Hepatic stellate cell (primary cell): ENCODE results near the gene PML.
"Not testable (repeated sequence)": the region's sequence is repeated elsewhere in the genome, so short reads cannot be mapped to it uniquely, and the experiment has no call there.

Experiments
- DNase-seq: peaks from one replicate; pipeline ENCODE4 v3.0.0; 2011; ENCODE audit warnings: low spot score

Gene PML

GRCh38 chr15:73957785-73958184, 36.7 kb upstream of the PML start:
- DNase-seq, result no peak

DNA sequence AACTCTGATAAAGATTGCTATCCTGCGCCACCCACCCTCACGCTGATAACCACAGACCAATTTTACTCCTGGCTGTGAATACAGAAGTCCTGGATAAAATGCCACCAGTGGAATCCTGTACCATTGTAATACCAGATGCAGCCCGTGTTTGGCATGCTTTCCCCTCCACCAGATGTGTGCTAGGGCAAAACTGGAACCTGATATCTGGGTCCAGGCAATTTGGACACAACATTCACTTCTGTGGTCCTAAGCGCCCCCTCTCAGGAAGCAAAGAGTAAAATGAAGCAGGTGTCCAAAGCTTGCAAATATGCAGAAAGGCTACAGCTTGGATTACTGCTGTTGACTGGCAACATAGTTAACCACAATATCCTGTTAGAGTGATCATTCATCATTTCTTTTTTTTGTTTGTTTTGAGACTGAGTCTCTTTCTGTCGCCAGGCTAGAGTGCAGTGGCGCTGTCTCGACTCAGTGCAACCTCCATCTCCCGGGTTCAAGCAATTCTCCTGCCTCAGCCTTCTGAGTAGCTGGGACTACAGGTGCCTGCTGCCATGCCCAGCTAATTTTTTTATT, 35.4 kb upstream of the PML start:
- DNase-seq, result no peak

- DNase-seq, result no peak
Observed at GRCh38 chr15:73959801-73960200, 34.7 kb upstream of the PML start.

DNA sequence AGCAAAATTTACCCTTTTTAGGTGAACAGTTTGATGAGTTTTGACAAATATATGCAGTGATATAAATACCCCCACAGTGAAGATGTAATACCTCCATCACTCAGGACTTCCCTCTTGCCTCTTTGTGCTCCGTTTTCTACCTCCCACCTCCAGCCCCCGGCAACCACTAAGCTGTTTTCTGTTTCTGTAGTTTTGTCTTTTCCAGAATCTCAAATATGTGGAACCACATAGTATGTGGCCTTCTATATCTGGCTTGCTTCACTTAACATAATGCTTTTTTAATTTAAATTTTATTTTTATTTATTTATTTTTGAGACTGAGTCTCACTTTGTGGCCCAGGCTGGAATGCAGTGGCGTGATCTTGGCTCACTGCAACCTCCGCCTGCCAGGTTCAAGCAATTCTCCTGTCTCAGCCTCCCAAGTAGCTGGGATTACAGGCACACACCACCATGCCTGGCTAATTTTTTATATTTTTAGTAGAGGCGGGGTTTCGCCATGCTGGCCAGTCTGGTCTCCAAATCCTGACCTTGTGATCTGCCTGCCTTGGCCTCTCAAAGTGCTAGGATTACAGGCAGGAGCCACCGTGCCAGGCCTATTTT, 33.9 kb upstream of the PML start:
- DNase-seq, result not testable (repeated sequence)

- no peak for DNase-seq
Observed at GRCh38 chr15:73962433-73962832, 32.1 kb upstream of the PML start.

DNA sequence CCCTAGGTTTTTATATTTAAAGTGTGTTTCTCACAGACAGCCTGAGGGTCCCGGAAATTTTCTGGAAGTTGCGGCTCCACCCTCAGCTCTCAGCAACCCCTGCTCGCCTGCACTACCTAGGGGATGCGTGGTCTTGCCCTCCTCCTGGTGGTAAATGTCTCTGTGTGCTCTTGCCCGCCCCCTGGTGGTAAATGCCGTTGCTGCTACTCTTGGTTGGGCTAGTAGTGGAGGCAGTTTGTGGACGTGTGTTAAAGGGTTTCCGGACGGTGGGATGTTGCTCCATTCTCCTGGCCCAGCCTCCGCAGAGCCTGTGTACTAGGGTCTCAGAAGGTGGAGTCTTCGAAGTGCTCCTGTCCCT, 29.8 kb upstream of the PML start:
- DNase-seq, result peak; percentile 82

GRCh38 chr15:73965094-73965757, 29.3 kb upstream of the PML start:
- DNase-seq, result no peak

DNA sequence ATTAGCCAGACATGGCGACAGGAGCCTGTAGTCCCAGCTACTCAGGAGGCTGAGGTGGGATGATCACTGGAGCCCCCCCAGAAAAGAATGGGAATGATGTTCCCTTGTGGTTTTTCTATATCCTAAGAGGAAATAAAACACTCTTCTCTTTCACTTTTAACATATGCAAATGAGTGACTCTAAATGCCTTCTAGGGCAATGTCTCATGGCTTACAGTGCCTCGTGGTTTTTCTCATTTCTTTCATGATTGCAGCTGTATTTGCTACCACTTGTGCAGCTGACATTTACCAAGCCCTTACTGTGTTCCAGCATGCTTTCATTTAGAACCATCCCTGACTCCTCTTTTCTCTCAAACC, 28.8 kb upstream of the PML start:
- no peak for DNase-seq

DNA sequence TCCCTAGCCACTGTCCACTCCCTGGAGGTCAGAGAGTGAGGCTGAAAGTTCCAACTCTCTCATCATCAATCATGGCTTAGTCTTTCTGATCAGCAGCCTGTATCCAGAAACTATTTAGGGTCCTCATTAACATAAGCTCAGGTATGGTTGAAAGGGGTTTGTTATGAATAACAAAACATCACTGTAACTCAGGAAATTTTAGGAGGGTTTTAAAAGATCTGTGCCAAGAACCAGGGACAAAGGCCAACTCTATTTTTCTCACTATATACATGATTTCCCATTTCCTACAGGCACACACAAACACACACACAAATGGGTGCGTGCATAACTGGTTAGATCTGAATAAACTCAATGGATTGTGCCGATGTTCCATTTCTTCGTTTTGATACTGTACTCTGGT, 26.1 kb upstream of the PML start:
- DNase-seq, result no peak

- DNase-seq, result no peak
Observed at GRCh38 chr15:73969151-73969759, 25.3 kb upstream of the PML start.

DNA sequence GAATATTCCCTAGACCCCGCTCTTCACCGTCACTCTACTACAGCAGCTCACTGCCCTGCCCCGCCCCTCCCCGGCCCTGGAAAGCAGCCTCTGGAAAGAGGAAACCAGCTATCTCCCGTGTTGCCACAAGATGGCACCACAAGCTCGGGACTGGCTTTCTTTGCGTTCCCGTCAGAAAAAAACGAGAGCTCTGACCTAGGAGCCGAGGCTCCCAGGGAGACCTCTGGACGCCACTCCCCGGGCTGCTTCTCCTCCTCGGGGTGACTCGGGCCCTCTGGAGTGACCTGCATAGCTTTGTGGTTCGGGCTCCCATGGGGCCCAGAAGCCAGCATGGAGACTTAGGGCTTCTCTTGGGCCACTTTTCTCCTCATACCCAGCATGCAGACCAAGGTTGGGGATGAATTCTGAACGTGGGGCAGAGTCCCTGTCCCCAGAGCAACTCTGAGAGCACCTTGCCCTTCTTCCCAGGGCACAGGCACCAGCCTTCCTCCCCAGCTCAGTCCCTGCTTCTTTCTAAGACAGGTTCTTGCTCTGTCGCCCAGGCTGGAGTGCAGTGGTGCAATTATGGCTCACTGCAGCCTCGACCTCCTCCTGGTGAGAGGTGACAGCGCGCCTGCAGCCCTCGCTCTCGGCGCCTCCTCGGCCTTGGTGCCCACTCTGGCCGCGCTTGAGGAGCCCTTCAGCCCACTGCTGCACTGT, 21.4 kb upstream of the PML start:
- peak; percentile 79 for DNase-seq

- not testable (repeated sequence) for DNase-seq
Observed at GRCh38 chr15:73973683-73974200, 20.8 kb upstream of the PML start.

DNA sequence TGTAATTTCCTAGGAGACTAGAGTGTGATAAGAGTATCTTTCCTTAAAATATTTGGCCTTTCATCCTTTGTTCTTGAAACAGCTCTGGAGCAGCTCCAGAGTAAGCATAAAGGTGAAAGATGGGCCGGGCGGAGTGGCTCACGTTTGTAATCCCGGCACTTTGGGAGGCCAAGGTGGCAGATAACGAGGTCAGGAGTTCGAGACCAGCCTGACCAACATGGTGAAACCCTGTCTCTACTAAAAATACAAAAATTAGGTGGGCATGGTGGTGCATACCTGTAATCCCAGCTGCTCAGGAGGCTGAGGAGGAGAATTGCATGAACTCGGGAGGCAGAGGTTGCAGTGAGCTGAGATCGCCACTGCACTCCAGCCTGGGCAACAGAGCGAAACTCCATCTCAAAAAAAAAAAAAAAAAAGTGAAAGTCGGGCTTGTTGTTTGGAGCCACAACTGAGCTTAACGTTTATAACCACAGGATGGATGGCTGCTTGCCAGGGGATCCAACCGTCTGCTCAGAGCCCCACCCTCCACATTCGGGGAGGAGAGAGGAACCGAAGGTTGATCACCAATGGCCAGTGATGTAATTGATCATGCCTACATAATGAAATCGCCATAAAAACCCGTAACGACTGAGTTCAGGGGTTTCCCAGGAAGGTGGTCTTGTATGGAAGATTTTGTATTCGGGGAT, 18.9 kb upstream of the PML start:
- not testable (repeated sequence) for DNase-seq

DNA sequence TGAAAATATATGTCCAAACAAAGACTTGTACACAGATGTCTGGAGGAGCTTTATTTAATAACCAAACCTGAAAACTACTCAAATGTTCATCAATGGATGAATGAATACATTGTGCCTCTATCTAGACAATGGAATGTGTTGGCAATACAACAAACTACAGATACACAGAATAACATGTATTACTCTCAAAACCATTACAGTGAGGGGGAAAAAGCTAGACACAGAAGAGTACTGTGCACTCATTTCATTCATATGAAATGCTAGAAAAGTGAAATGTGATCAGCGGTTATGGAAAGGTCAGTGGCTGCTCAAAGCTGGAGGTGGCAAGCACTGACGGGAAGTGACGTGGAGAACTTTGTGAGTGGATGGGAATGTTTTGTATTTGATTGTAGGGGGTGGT, 15.6 kb upstream of the PML start:
- no peak for DNase-seq

- no peak for DNase-seq
Observed at GRCh38 chr15:73979636-73980035, 14.9 kb upstream of the PML start.

DNA sequence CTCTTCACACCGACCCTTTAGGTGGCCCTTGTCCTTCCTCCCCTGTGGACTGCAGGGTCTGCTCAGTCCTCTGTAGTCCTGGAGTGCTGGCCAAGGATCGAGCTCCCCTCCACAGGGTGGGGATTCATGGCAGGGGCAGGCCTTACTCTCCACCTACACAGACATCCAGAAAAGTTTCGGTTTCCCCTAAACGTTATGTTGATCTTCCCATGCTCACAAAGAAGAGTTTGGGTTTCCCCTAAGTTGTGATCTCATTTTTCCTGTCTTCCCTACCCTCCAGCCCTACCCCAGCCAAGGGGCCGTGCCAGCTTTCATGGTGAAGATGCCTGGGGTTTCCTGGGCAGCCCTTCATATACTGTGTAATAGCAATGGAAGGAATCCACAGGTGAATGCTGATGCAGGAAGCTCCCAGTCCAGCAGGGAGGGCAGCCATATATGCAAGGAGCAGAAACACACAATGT, 12.7 kb upstream of the PML start:
- DNase-seq, result no peak

- DNase-seq, result peak; percentile 79
Observed at GRCh38 chr15:73982222-73982962, 12.1 kb upstream of the PML start.

DNA sequence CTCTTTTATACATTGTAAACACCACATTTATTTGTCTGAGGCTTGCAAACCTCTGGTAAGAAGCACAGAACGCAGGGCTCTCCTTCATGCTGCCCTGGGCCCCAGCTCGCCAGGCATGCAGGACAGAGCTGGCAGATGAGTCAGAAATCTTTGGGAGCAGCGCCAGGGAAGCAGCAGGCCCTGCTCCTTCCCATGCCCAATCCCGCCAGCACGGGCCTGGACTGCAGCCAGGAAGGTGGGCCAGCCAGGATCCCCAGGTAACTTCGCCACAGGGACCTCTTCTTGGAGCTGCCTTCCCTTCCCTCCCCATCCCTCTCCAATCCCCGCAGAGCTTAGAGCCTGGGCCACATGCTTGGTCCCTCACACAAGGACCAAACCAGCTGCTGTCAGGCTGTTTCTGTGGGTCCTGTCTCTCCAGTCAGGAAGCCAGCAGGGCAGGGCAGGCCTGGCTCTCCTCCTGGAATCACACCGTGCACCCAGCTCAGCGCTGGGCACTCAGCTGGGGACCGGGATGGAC, 11.2 kb upstream of the PML start:
- peak; percentile 67 for DNase-seq

- no peak for DNase-seq
Observed at GRCh38 chr15:73983773-73984172, 10.7 kb upstream of the PML start.

DNA sequence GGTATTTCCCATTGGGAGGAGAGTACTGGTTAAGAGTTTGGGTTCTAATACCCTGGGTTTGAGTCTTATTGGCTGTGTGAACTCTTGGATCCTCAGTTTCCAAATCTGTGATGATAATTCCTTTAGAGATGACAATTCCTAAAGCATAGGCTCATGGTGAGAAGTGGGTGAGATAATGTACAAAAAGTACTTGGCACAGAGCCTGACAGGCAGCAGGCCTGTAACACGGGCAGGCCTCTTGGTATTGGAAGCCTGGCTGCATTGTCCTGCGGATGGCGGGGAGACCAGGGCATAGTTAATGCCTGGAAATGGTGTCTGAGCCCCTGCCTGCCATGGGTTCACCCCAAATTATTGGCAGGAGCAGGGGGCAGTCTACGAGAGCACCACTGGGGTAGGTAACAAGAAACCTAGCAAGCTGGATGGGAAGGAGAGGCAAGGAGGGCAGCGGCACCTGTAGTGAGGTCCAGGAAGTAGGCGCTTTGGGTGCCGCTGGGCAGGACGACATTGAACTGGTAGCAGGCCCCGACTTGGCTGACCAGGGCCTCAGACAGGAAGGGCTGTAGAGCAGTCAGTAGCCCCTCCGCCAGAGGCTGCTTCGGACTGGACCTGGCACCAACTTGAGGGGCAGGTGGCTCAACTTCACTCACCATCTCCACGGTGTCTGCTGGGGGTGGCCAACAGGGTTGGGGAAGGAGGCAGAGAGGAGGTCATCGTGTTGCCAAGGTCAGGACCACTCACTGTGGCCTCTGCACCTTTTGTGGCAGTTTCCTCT, 10.1 kb upstream of the PML start:
- no peak for DNase-seq
